B cell (primary cell): ENCODE measurements around the gene ANXA8. TPM values are rescaled to one million over a fixed set of nuclear protein-coding genes. Genes with fewer than 3 reads are reported as not detected.

Experiments
- ATAC-seq: fragments of 200-7000 bp; cut with Tn5 transposase; one replicate; pipeline ENCODE4 v1.10.0; 2021; ENCODE audit warnings: low read depth, mild to moderate bottlenecking, moderate number of reproducible peaks, moderate library complexity
- CTCF ChIA-PET: fragments of 350-600 bp; sonication (Branson Sonifier 250); formaldehyde crosslinking; loops from one replicate; lab custom pipeline; 2021; ENCODE audit warnings: antibody characterized with exemption, inconsistent platforms; lab: Charles Lee
- POLR2A ChIA-PET: fragments of 350-600 bp; sonication (Branson Sonifier 250); formaldehyde crosslinking; loops from one replicate; lab custom pipeline; 2021; ENCODE audit warnings: antibody characterized with exemption; lab: Charles Lee
- DNase-seq: peaks from one replicate; pipeline ENCODE4 v3.0.0; 2013
- H2AFZ ChIP-seq: 2 replicates; pipeline ENCODE4 v1.6.1; 2012; ENCODE audit warnings: mild to moderate bottlenecking, low read depth, low read length; ENCODE audit not compliant: insufficient read depth, poor library complexity, severe bottlenecking
- H3K27ac ChIP-seq, 2 donors: 1 replicate in 1 of 2; 2 replicates in 1 of 2; pipeline ENCODE4 v1.5.1; 2012 to 2013; ENCODE audit warnings: low read length in 2 of 2, mild to moderate bottlenecking in 2 of 2, moderate library complexity in 1 of 2
- H3K27me3 ChIP-seq, 4 experiments: fragments of 200-600 bp in 1 of 4; sonication (generic) in 1 of 4; replicated peaks in 1 of 4; 1 replicate in 2 of 4; 2 replicates in 2 of 4; pipeline versions ENCODE4 v1.6.1 to v1.7.0; 2013 to 2016; ENCODE audit warnings: low read length in 3 of 4, mild to moderate bottlenecking in 2 of 4, mixed read lengths in 1 of 4, moderate library complexity in 1 of 4; ENCODE audit not compliant: insufficient read depth in 4 of 4, control insufficient read depth in 3 of 4; ENCODE audit errors: control extremely low read depth in 1 of 4
- H3K36me3 ChIP-seq, 2 experiments: replicated peaks in 1 of 2; 1 replicate in 1 of 2; 2 replicates in 1 of 2; pipeline versions ENCODE4 v1.6.1 to v1.7.1; 2013; ENCODE audit warnings: low read length in 1 of 2; ENCODE audit not compliant: insufficient read depth in 2 of 2, control insufficient read depth in 1 of 2; ENCODE audit errors: control extremely low read depth in 1 of 2, extremely low read depth in 1 of 2
- H3K4me1 ChIP-seq, 2 donors: fragments of 200-600 bp in 1 of 2; sonication (generic) in 1 of 2; 1 replicate in 1 of 2; 2 replicates in 1 of 2; pipeline versions ENCODE4 v1.5.1 to v1.6.1; 2013 to 2017; ENCODE audit warnings: low read length in 2 of 2; ENCODE audit not compliant: control insufficient read depth in 2 of 2, insufficient read depth in 2 of 2
- H3K4me2 ChIP-seq: replicated peaks from 2 replicates; pipeline ENCODE3; 2012; ENCODE audit warnings: mild to moderate bottlenecking, low read depth, low read length; ENCODE audit not compliant: poor library complexity, severe bottlenecking
- H3K4me3 ChIP-seq, 5 experiments: fragments of 200-600 bp in 1 of 5; sonication (generic) in 1 of 5; 1 replicate in 3 of 5; 2 replicates in 2 of 5; pipeline versions ENCODE4 v1.5.1 to v1.7.0; 2011 to 2016; ENCODE audit warnings: low read length in 4 of 5, mild to moderate bottlenecking in 4 of 5, low read depth in 2 of 5, control low read depth in 1 of 5, moderate library complexity in 1 of 5; ENCODE audit not compliant: insufficient read depth in 1 of 5; ENCODE audit errors: control extremely low read depth in 1 of 5, extremely low read depth in 1 of 5
- H3K79me2 ChIP-seq: fragments of 200-600 bp; sonication (generic); one replicate; pipeline ENCODE4 v1.6.0; 2016; ENCODE audit warnings: low read length; ENCODE audit not compliant: control insufficient read depth, insufficient read depth
- H3K9ac ChIP-seq: fragments of 200-600 bp; sonication (generic); 2 replicates; pipeline ENCODE4 v1.6.1; 2017; ENCODE audit warnings: mild to moderate bottlenecking, low read length, moderate library complexity
- H3K9me3 ChIP-seq, 3 donors: one replicate each; pipeline versions ENCODE4 v1.6.1 to v1.7.1; 2013; ENCODE audit warnings: low read length in 2 of 3; ENCODE audit not compliant: control insufficient read depth in 2 of 3, insufficient read depth in 1 of 3; ENCODE audit errors: control extremely low read depth in 1 of 3
- H4K20me1 ChIP-seq: 2 replicates; pipeline ENCODE4 v1.6.0; 2012; ENCODE audit warnings: mild to moderate bottlenecking, low read length; ENCODE audit not compliant: insufficient read depth, control insufficient read depth, poor library complexity, severe bottlenecking
- H3K27ac Mint-ChIP-seq: one replicate; pipeline ENCODE4 v1.8.0; 2021; ENCODE audit warnings: mixed read lengths
- H3K27me3 Mint-ChIP-seq: one replicate; pipeline ENCODE4 v1.8.0; 2021; ENCODE audit warnings: mixed read lengths
- H3K4me1 Mint-ChIP-seq: one replicate; pipeline ENCODE4 v1.8.0; 2021; ENCODE audit warnings: mixed read lengths
- H3K4me3 Mint-ChIP-seq: one replicate; pipeline ENCODE4 v1.8.0; 2021; ENCODE audit warnings: mixed read lengths
- H3K9me3 Mint-ChIP-seq: one replicate; pipeline ENCODE4 v1.8.0; 2022; ENCODE audit warnings: mixed read lengths; ENCODE audit not compliant: insufficient read depth
- EZH2 ChIP-seq: IDR thresholded peaks from 2 replicates; pipeline ENCODE4 v1.6.1; 2012; ENCODE audit warnings: borderline replicate concordance, low read depth, mild to moderate bottlenecking, moderate library complexity, low read length; ENCODE audit not compliant: insufficient read depth, poor library complexity, severe bottlenecking
- WGBS: methylation state at CpG from one replicate; pipeline ENCODE4 v1.1.5; 2013; ENCODE audit warnings: missing lambda C conversion rate; ENCODE audit not compliant: insufficient coverage; 5-methylcytosine and 5-hydroxymethylcytosine counted together
- intact Hi-C: fragments of 100-400 bp; cut with micrococcal nuclease; formaldehyde crosslinking; loops from one replicate; pipeline ENCODE4 v1.10.0; 2022
- polyA plus RNA-seq: library from polyadenylated mRNA; depleted of rRNA; stranded (reverse); fragments of >200 nt; gene quantifications from 2 replicates; pipeline ENCODE4 v1.2.3, GENCODE V29; 2012
- total RNA-seq, 2 donors: library from RNA; stranded (reverse); fragments of 120-200 nt in 1 of 2; gene quantifications; 1 replicate in 1 of 2; 2 replicates in 1 of 2; pipeline versions ENCODE4 v1.2.3 to v1.2.4, GENCODE V29; 2013 to 2022
- TF ChIP-seq, protein P1 (sequence below): fragments of 200-600 bp; IDR thresholded peaks from one replicate; pipeline ENCODE4 v1.8.0; 2022; ENCODE audit warnings: antibody characterized with exemption, mild to moderate bottlenecking

The ANXA8 gene
- total and polyA plus RNA-seq, 2 donors (not counting 1 experiment from before 2014, with no cell fraction given): not detected

- no peak for TF ChIP-seq EZH2
- TF ChIP-seq, protein P1, sequence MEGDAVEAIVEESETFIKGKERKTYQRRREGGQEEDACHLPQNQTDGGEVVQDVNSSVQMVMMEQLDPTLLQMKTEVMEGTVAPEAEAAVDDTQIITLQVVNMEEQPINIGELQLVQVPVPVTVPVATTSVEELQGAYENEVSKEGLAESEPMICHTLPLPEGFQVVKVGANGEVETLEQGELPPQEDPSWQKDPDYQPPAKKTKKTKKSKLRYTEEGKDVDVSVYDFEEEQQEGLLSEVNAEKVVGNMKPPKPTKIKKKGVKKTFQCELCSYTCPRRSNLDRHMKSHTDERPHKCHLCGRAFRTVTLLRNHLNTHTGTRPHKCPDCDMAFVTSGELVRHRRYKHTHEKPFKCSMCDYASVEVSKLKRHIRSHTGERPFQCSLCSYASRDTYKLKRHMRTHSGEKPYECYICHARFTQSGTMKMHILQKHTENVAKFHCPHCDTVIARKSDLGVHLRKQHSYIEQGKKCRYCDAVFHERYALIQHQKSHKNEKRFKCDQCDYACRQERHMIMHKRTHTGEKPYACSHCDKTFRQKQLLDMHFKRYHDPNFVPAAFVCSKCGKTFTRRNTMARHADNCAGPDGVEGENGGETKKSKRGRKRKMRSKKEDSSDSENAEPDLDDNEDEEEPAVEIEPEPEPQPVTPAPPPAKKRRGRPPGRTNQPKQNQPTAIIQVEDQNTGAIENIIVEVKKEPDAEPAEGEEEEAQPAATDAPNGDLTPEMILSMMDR: no peak
- Histone ChIP-seq H3K4me1 (peaks cover 0 to 14% of the 10 kb centered on the region in 2 donors), H2AFZ (no peak overlapping the region), H3K9me3 (peaks cover 0 to 32% (median 19%) of the 10 kb centered on the region in 3 donors), H3K27me3 (peaks cover 0 to 4% (median under 1%) of the 10 kb centered on the region in 4 experiments), H3K79me2 (no peaks in the 10 kb centered on the region), H3K4me2 (no peak overlapping the region), H3K27ac (no peak overlapping the region), H3K9ac (no peak overlapping the region), H3K36me3 (no peaks in the 10 kb centered on the region), H4K20me1 (no peaks in the 10 kb centered on the region), H3K4me3 (no peak overlapping the region)
- 85% methylated on average over 2 of the region's 3 CpGs for WGBS
- Mint-ChIP-seq H3K9me3 (peaks cover 11% of the 10 kb centered on the region), H3K4me3 (no peak overlapping the region), H3K27ac (no peak overlapping the region), H3K27me3 (peaks cover 4% of the 10 kb centered on the region), H3K4me1 (peaks cover 16% of the 10 kb centered on the region)
- ChIA-PET POLR2A (no interaction called here), CTCF (no interaction called here)
- no peak for DNase-seq
- ATAC-seq: no peak
- intact Hi-C loops: no loop called here
Measured at GRCh38 chr10:47447705-47448104, 36.2 kb downstream of the ANXA8 start.

GRCh38 chr10:47447209-47447608, 36.7 kb downstream of the ANXA8 start:
- Histone ChIP-seq H2AFZ (no peak overlapping the region), H3K4me2 (no peak overlapping the region), H3K9me3 (peaks cover 0 to 32% (median 19%) of the 10 kb centered on the region in 3 donors), H3K79me2 (no peaks in the 10 kb centered on the region), H4K20me1 (no peaks in the 10 kb centered on the region), H3K27ac (no peak overlapping the region), H3K36me3 (no peaks in the 10 kb centered on the region), H3K4me3 (no peak overlapping the region), H3K9ac (no peak overlapping the region), H3K27me3 (peaks cover 0 to 4% (median under 1%) of the 10 kb centered on the region in 4 experiments), H3K4me1 (peaks cover 0 to 14% of the 10 kb centered on the region in 2 donors)
- WGBS: 91% methylated on average over 4 of the region's 4 CpGs
- H3K9me3 Mint-ChIP-seq: peaks cover 11% of the 10 kb centered on the region
- peaks cover 16% of the 10 kb centered on the region for H3K4me1 Mint-ChIP-seq
- H3K27me3 Mint-ChIP-seq: peaks cover 9% of the 10 kb centered on the region
- intact Hi-C loops: no loop called here
- ChIA-PET POLR2A (no interaction called here), CTCF (no interaction called here)
- no peak overlapping the region for H3K4me3 Mint-ChIP-seq
- DNase-seq (no peak), ATAC-seq (no peak)
- no peak overlapping the region for H3K27ac Mint-ChIP-seq
- no peak for TF ChIP-seq EZH2
- TF ChIP-seq, protein P1: no peak
